Astrocyte of the spinal cord (primary cell): ENCODE results near the gene PLOD1.
"Not testable (repeated sequence)": the region's sequence is repeated elsewhere in the genome, so short reads cannot be mapped to it uniquely, and the experiment has no call there.

Experiments used
- DNase-seq: peaks from one replicate; pipeline ENCODE4 v3.0.0; 2011; ENCODE audit warnings: low read depth, low spot score
- H3K4me3 ChIP-seq: 2 replicates; pipeline ENCODE4 v1.5.1; 2011; ENCODE audit warnings: low read depth, mild to moderate bottlenecking, low read length, moderate library complexity
- CTCF ChIP-seq: IDR thresholded peaks from 2 replicates; pipeline ENCODE4 v1.5.1; 2012; ENCODE audit warnings: low read depth, mild to moderate bottlenecking, low read length, inconsistent platforms
- in situ Hi-C: cut with HindIII; loops from 2 replicates; pipeline ENCODE4 v1.10.0; 2017; ENCODE audit warnings: low sequenced_read_pairs

The PLOD1 gene

GRCh38 chr1:11891433-11892186 is 42.9 kb upstream of the PLOD1 start:
- in situ Hi-C loops = no loop called here
- TF ChIP-seq CTCF = no peak
- no peak overlapping the region for H3K4me3 ChIP-seq
- DNase-seq = no peak

- H3K4me3 ChIP-seq = no peak overlapping the region
- in situ Hi-C loops = no loop called here
- peak; percentile 99 for TF ChIP-seq CTCF
- peak; percentile 5 for DNase-seq
Observed at GRCh38 chr1:11893907-11894251, 40.6 kb upstream of the PLOD1 start.

GRCh38 chr1:11894501-11894900 is 40.0 kb upstream of the PLOD1 start:
- H3K4me3 ChIP-seq, in situ Hi-C loops, DNase-seq: not testable (repeated sequence)

GRCh38 chr1:11898086-11898785 is 36.3 kb upstream of the PLOD1 start:
- DNase-seq = no peak
- TF ChIP-seq CTCF = no peak
- in situ Hi-C loops = no loop called here
- H3K4me3 ChIP-seq = no peak overlapping the region

GRCh38 chr1:11898831-11899467 is 35.6 kb upstream of the PLOD1 start:
- TF ChIP-seq CTCF = no peak

GRCh38 chr1:11901446-11901845 is 33.1 kb upstream of the PLOD1 start:
- DNase-seq, in situ Hi-C loops, H3K4me3 ChIP-seq: not testable (repeated sequence)

More at GRCh38 chr1:11898831-11899467, 35.6 kb upstream of the PLOD1 start:
- in situ Hi-C loops = no loop called here
- no peak for DNase-seq
- H3K4me3 ChIP-seq = no peak overlapping the region

- in situ Hi-C loops = no loop called here
- no peak overlapping the region for H3K4me3 ChIP-seq
- no peak for TF ChIP-seq CTCF
- DNase-seq = no peak
Observed at GRCh38 chr1:11903210-11903609, 31.3 kb upstream of the PLOD1 start.

GRCh38 chr1:11904156-11904555 is 30.4 kb upstream of the PLOD1 start:
- in situ Hi-C loops, H3K4me3 ChIP-seq, DNase-seq: not testable (repeated sequence)
